Mesenchymal stem cell (in vitro differentiated cells and primary cell): Measurements from ENCODE around the gene IMPA2.

Source experiments
- DNase-seq: peaks from one replicate; pipeline ENCODE4 v3.0.0-alpha.2; 2013
- H2AFZ ChIP-seq: one replicate; pipeline ENCODE4 v1.6.1; 2013; ENCODE audit warnings: low read depth, mild to moderate bottlenecking, control low read depth, inconsistent platforms, low read length, moderate library complexity
- H2AK5ac ChIP-seq: 2 replicates; pipeline ENCODE4 v1.6.1; 2013; ENCODE audit warnings: low read length, moderate library complexity, mild to moderate bottlenecking, inconsistent platforms; ENCODE audit not compliant: severe bottlenecking
- H2BK120ac ChIP-seq: one replicate; pipeline ENCODE4 v1.6.1; 2013; ENCODE audit warnings: low read depth, mild to moderate bottlenecking, inconsistent platforms, low read length, moderate library complexity
- H2BK12ac ChIP-seq, 2 experiments: one replicate each; pipeline ENCODE4 v1.6.1; 2013; ENCODE audit warnings: inconsistent platforms in 2 of 2, low read length in 2 of 2, mild to moderate bottlenecking in 2 of 2, moderate library complexity in 2 of 2, control low read depth in 1 of 2
- H2BK15ac ChIP-seq: one replicate; pipeline ENCODE4 v1.6.1; 2013; ENCODE audit warnings: mild to moderate bottlenecking, low read depth, inconsistent platforms; ENCODE audit not compliant: poor library complexity, severe bottlenecking
- H2BK5ac ChIP-seq: 2 replicates; pipeline ENCODE4 v1.6.1; 2013; ENCODE audit warnings: low read depth, mild to moderate bottlenecking, low read length, control low read depth, inconsistent platforms; ENCODE audit not compliant: poor library complexity, severe bottlenecking
- H3K14ac ChIP-seq, 2 experiments: one replicate each; pipeline ENCODE4 v1.6.1; 2013; ENCODE audit warnings: inconsistent platforms in 2 of 2, low read length in 2 of 2, control low read depth in 1 of 2, mild to moderate bottlenecking in 1 of 2, moderate library complexity in 1 of 2
- H3K18ac ChIP-seq, 2 experiments: one replicate each; pipeline ENCODE4 v1.6.1; 2013; ENCODE audit warnings: inconsistent platforms in 2 of 2, low read length in 2 of 2, control low read depth in 1 of 2, low read depth in 1 of 2, mild to moderate bottlenecking in 1 of 2
- H3K23ac ChIP-seq, 2 experiments: one replicate each; pipeline ENCODE4 v1.6.1; 2013; ENCODE audit warnings: inconsistent platforms in 2 of 2, low read length in 2 of 2, mild to moderate bottlenecking in 2 of 2, moderate library complexity in 2 of 2, control low read depth in 1 of 2
- H3K27ac ChIP-seq: 2 replicates; pipeline ENCODE4 v1.5.1; 2013; ENCODE audit warnings: mild to moderate bottlenecking, moderate library complexity, low read length, control low read depth, inconsistent platforms; ENCODE audit not compliant: poor library complexity, severe bottlenecking
- H3K27me3 ChIP-seq, 2 experiments: 2 replicates each; pipeline versions ENCODE4 v1.6.1 to v1.7.0; 2013; ENCODE audit warnings: low read length in 2 of 2, mild to moderate bottlenecking in 2 of 2, moderate library complexity in 2 of 2, control low read depth in 1 of 2, inconsistent platforms in 1 of 2; ENCODE audit not compliant: control insufficient read depth in 1 of 2, insufficient read depth in 1 of 2
- H3K36me3 ChIP-seq, 2 experiments: 2 replicates each; pipeline versions ENCODE4 v1.6.1 to v1.7.0; 2013; ENCODE audit warnings: low read length in 2 of 2, control low read depth in 1 of 2, inconsistent platforms in 1 of 2, low read depth in 1 of 2, mild to moderate bottlenecking in 1 of 2; ENCODE audit not compliant: insufficient read depth in 2 of 2, control insufficient read depth in 1 of 2
- H3K4ac ChIP-seq, 2 experiments: one replicate each; pipeline ENCODE4 v1.6.1; 2013; ENCODE audit warnings: inconsistent platforms in 2 of 2, low read length in 2 of 2, mild to moderate bottlenecking in 2 of 2, moderate library complexity in 2 of 2, control low read depth in 1 of 2, low read depth in 1 of 2
- H3K4me1 ChIP-seq: 2 replicates; pipeline ENCODE4 v1.6.1; 2013; ENCODE audit warnings: low read depth, low read length, control low read depth; ENCODE audit not compliant: control insufficient read depth, insufficient read depth
- H3K4me2 ChIP-seq: 2 replicates; pipeline ENCODE4 v1.6.1; 2013; ENCODE audit warnings: low read length, mild to moderate bottlenecking, inconsistent platforms; ENCODE audit not compliant: poor library complexity, severe bottlenecking
- H3K4me3 ChIP-seq, 2 experiments: 2 replicates each; pipeline versions ENCODE4 v1.5.1 to v1.7.0; 2013; ENCODE audit warnings: low read length in 2 of 2, mild to moderate bottlenecking in 2 of 2, control low read depth in 1 of 2, low read depth in 1 of 2; ENCODE audit not compliant: insufficient read depth in 1 of 2
- H3K79me1 ChIP-seq: replicated peaks from 2 replicates; pipeline ENCODE4 v1.6.1; 2013; ENCODE audit warnings: mild to moderate bottlenecking, control low read depth, low read length, inconsistent platforms; ENCODE audit not compliant: poor library complexity, severe bottlenecking
- H3K9ac ChIP-seq: 2 replicates; pipeline ENCODE4 v1.7.0; 2013; ENCODE audit warnings: mild to moderate bottlenecking, low read length, moderate library complexity
- H3K9me3 ChIP-seq: 2 replicates; pipeline ENCODE4 v1.7.0; 2013; ENCODE audit warnings: mild to moderate bottlenecking, low read length; ENCODE audit not compliant: control insufficient read depth
- H4K8ac ChIP-seq: one replicate; pipeline ENCODE4 v1.6.1; 2013; ENCODE audit warnings: inconsistent platforms, mild to moderate bottlenecking, low read length, moderate library complexity
- H4K91ac ChIP-seq: one replicate; pipeline ENCODE4 v1.6.1; 2013; ENCODE audit warnings: mild to moderate bottlenecking, low read length, inconsistent platforms
- WGBS: methylation state at CpG from one replicate; pipeline ENCODE4 v1.1.7; 2013; ENCODE audit warnings: mixed read lengths; 5-methylcytosine and 5-hydroxymethylcytosine counted together

Gene IMPA2

GRCh38 chr18:12006488-12006840, 25.2 kb downstream of the IMPA2 start:
- Histone ChIP-seq H3K27ac (no peak overlapping the region), H3K18ac (no peak overlapping the region), H3K79me1 (peaks cover 22% of the 10 kb centered on the region), H2AFZ (no peak overlapping the region), H4K8ac (no peak overlapping the region), H2BK5ac (no peak overlapping the region), H3K9me3 (no peaks in the 10 kb centered on the region), H3K4ac (no peak overlapping the region), H2AK5ac (no peak overlapping the region), H3K4me1 (peaks cover 19% of the 10 kb centered on the region), H3K4me3 (no peak overlapping the region), H2BK120ac (no peak overlapping the region), H2BK15ac (no peak overlapping the region), H3K23ac (no peak overlapping the region), H4K91ac (no peak overlapping the region), H3K27me3 (no peaks in the 10 kb centered on the region), H3K4me2 (no peak overlapping the region), H3K14ac (no peak overlapping the region), H3K9ac (no peak overlapping the region), H3K36me3 (peaks cover 48 to 64% of the 10 kb centered on the region in 2 experiments), H2BK12ac (no peak overlapping the region)
- DNase-seq = no peak
- 94% methylated on average over 6 of the region's 6 CpGs for WGBS

GRCh38 chr18:12007063-12007462, 25.8 kb downstream of the IMPA2 start:
- no peak overlapping the region for H3K27ac ChIP-seq
- no peaks in the 10 kb centered on the region for H3K9me3 ChIP-seq
- H3K4me3 ChIP-seq = no peak overlapping the region
- no peak overlapping the region for H4K8ac ChIP-seq
- peaks cover 23% of the 10 kb centered on the region for H3K4me1 ChIP-seq
- H2BK5ac ChIP-seq = no peak overlapping the region
- DNase-seq = no peak
- H3K14ac ChIP-seq = no peak overlapping the region
- H3K23ac ChIP-seq = peak overlapping the region in 1 of 2 experiments; percentile 63
- no peak overlapping the region for H3K4me2 ChIP-seq
- H3K4ac ChIP-seq = no peak overlapping the region
- H2BK15ac ChIP-seq = no peak overlapping the region
- 91% methylated on average over 12 of the region's 12 CpGs for WGBS
- H2BK12ac ChIP-seq = no peak overlapping the region
- H3K9ac ChIP-seq = no peak overlapping the region
- no peak overlapping the region for H3K18ac ChIP-seq
- H3K36me3 ChIP-seq = peaks cover 45 to 60% of the 10 kb centered on the region in 2 experiments
- H2AFZ ChIP-seq = no peak overlapping the region
- no peak overlapping the region for H4K91ac ChIP-seq
- H2BK120ac ChIP-seq = no peak overlapping the region
- no peak overlapping the region for H2AK5ac ChIP-seq
- H3K27me3 ChIP-seq = no peaks in the 10 kb centered on the region
- peaks cover 19% of the 10 kb centered on the region for H3K79me1 ChIP-seq

GRCh38 chr18:12008181-12008767, 27.0 kb downstream of the IMPA2 start:
- Histone ChIP-seq H3K4ac (no peak overlapping the region), H2BK120ac (no peak overlapping the region), H3K36me3 (peaks cover 55 to 61% of the 10 kb centered on the region in 2 experiments), H3K9me3 (no peaks in the 10 kb centered on the region), H3K79me1 (peaks cover 16% of the 10 kb centered on the region), H4K8ac (no peak overlapping the region), H3K9ac (no peak overlapping the region), H3K14ac (no peak overlapping the region), H3K18ac (no peak overlapping the region), H4K91ac (no peak overlapping the region), H3K4me3 (no peak overlapping the region), H3K4me1 (peaks cover 31% of the 10 kb centered on the region), H3K27ac (no peak overlapping the region), H3K27me3 (no peaks in the 10 kb centered on the region), H3K4me2 (no peak overlapping the region), H2BK5ac (no peak overlapping the region), H2AK5ac (no peak overlapping the region), H2BK12ac (no peak overlapping the region), H3K23ac (no peak overlapping the region), H2AFZ (no peak overlapping the region), H2BK15ac (no peak overlapping the region)
- DNase-seq = no peak
- 94% methylated on average over 13 of the region's 13 CpGs for WGBS

GRCh38 chr18:12008842-12009580, 27.7 kb downstream of the IMPA2 start:
- H3K9me3 ChIP-seq = no peaks in the 10 kb centered on the region
- 85% methylated on average over 6 of the region's 6 CpGs for WGBS
- DNase-seq = no peak
- no peak overlapping the region for H4K91ac ChIP-seq
- H3K23ac ChIP-seq = no peak overlapping the region
- no peak overlapping the region for H2BK12ac ChIP-seq
- H3K9ac ChIP-seq = no peak overlapping the region
- H3K27ac ChIP-seq = no peak overlapping the region
- no peak overlapping the region for H3K14ac ChIP-seq
- no peak overlapping the region for H2AK5ac ChIP-seq
- peaks cover 31% of the 10 kb centered on the region for H3K4me1 ChIP-seq
- no peak overlapping the region for H3K4ac ChIP-seq
- H2BK120ac ChIP-seq = no peak overlapping the region
- peaks cover 55 to 60% of the 10 kb centered on the region in 2 experiments for H3K36me3 ChIP-seq
- no peak overlapping the region for H2BK5ac ChIP-seq
- H3K79me1 ChIP-seq = peaks cover 13% of the 10 kb centered on the region
- no peak overlapping the region for H2BK15ac ChIP-seq
- H2AFZ ChIP-seq = no peak overlapping the region
- H3K4me3 ChIP-seq = no peak overlapping the region
- no peak overlapping the region for H4K8ac ChIP-seq
- H3K18ac ChIP-seq = no peak overlapping the region
- H3K4me2 ChIP-seq = no peak overlapping the region
- H3K27me3 ChIP-seq = no peaks in the 10 kb centered on the region
